GM15510 (cell line): ENCODE data around the gene DEPP1.

Experiments
- POLR2A ChIP-seq: IDR thresholded peaks from 3 replicates; pipeline ENCODE4 v1.6.1; 2011; ENCODE audit warnings: borderline replicate concordance; ENCODE audit not compliant: insufficient read length; ENCODE audit errors: extremely low read depth

The DEPP1 gene

DNA sequence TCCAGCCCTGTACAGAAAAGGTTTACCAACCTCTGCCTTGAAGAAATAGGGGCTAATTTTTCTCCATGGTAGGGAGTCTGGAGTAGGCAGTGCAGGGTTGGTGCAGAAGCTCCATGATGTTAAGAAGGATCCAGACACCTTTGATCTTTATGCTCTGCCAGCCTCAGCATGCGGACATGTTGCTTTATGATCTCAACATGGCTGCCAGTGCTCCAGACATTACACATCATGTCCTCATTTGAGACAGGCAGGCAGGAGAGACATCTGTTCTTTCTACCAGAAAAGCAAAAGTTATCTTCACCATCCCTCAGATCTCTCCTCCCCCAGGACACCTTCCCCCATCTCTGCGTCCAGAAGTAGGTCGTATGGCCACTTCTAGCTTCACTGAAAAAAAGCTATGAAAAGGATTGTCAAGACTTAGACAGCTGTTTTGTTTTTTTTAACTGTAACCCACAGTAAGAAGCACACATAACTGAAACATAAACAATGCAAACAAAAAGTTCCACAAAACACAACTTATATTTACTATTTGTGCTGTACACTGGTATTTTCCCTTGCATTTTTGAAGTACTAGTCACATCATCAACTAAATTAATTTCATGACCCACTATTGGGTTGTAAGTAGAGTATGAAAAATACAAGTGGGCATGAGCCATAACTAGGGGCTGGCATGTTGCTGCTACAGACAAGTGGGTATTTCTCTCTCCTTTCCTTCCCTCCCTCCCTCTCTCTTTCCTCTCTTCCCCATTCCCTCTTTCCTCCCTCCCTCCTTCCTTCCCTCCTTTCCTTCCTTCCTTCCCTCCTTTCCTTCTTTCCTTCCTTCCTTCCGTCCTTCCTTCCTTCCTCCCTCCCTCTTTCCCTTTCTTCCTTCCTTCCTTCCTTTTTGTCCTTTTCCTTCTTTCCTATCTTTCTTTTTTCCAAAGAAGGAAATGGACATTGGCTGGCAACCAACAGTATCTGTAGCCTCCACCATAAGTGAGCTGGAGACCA, 21.6 kb downstream of the DEPP1 start:
- TF ChIP-seq POLR2A: no peak

DNA sequence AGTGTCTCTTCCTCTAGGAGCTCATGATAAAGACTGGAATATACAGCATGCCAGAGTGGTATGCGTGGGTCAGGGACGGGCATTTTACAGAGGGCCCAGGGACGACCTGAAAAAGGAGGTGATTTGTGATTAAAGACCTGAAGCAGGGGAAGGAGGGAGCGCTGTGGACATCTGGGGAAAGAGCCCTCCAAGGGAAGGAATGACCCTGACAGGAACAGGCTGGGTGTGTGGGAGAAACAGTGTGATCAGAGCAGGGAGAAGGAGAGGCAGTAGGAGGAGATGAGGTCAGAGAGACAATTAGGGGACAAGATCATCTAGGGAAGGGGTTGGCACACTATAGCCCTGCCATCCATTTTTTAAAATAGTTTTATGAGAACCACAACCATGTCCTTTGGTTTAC, 22.4 kb downstream of the DEPP1 start:
- TF ChIP-seq POLR2A: no peak

DNA sequence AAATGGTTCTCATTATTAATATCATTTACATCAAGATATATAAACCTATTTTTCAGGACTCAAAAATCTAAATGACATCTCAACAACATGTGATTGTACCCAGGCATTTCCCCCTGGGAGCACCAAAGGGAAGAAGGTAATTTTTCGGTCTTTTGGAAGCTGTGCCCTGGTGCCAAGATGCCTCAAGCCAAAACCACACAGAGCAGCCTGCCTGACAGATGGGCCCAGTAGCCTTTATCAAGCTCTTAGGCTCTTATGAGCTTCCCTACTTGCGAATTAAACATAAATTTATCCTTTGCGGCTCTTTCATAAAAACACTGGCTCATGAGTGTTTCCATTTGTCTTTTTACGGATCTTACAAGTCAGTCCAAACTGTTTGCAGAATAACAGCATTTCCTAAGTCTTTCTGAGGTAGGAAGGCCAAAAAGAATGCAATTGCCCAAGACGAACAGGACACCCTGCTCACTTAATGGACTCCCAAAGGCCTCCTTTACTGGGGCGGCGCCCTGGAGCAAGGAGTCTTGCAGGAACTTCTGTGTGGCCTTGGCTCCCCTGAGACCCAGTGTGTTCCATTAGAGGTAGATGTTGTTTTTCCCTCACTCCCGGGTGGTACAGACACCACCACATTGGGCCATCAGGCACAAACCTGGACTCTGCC, 23.1 kb downstream of the DEPP1 start:
- TF ChIP-seq POLR2A: no peak

DNA sequence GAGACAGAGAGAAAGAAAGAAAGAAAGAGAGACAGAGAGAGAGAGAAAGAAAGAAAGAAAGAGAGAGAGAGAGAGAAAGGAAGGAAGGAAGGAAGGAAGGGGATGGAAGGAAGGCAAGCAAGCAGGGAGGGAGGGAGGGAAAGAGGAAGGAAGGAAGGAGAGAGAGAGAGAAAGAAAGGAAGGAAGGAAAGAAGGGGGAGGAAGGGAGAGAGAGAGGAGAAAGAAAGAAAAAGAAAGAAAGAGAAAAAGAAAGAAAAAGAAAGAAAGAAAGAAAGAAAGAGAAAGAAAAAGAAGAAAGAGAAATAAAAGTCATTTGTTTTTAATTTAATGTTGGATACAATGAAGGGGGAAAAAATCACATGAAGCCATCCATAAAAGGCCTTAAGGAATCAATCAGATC, 23.6 kb downstream of the DEPP1 start:
- TF ChIP-seq POLR2A: no peak

DNA sequence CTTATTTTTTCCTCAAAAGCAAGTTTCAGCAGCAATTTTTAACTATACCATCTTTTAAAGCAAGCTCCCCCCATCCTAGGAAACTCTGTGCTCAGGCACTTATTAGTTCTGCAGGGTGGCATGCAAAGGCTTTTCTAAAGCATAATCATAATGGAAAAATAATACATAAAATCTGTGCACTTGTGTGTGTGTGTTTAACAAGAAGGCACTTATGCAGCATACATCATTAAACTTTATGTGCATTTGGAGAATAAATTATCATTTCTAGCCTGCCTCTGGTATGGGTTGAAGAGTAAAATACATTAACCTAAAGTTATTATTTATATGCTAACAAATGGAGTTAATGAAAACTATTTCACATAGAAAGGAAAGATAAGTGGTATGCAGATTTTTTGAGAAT, 24.6 kb downstream of the DEPP1 start:
- TF ChIP-seq POLR2A: no peak

DNA sequence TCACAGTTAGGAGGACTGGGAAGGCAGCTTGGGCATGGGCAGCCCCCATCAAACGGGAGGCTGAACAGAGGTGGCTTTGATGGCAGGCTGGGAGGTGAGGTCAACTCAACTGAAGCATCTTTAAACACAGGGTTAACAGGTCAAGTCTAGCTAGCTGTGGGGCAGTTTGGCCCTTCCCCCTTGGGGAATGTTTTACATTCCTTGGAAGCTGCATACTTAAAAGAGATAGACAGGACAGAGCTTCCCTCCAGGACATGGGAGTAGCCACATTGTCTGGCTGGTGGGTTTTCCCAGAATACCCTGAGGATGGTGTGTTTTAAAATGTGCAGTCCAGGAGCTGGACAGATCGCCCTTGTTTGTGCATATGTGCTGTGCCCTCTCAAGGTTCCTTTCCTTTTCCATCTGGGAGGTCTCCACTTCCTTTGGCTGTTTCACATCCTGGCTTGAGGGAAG, 25.8 kb downstream of the DEPP1 start:
- no peak for TF ChIP-seq POLR2A

DNA sequence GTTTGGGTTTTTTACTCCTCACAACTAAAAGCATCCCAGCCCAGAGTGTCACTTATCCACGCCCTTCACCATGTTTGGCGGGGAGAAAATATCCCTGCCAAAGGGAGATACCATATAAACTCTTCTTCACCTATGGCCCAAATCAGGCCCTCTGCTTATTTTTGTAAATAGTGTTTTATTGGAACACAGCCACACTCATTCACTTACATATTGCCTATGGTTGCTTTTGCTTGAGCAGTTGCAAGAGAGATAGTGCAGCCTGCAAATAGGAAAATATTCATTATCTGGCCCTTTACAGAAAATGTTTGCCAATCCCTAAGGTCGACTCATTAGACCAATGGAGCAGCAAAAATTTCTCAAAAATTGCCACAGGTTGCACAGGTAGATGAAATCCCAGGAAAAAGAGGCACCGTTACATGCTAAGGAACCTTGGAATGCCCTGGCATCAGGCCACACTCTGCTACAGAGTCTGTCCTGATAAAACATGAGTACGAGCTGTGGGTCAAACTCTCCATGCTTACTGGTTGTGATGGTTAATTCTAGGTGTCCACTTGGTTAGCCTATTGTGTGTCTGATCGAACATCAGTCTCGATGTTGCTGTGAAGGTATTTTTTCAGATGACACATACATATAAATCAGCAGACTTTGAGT, 26.9 kb downstream of the DEPP1 start:
- no peak for TF ChIP-seq POLR2A

DNA sequence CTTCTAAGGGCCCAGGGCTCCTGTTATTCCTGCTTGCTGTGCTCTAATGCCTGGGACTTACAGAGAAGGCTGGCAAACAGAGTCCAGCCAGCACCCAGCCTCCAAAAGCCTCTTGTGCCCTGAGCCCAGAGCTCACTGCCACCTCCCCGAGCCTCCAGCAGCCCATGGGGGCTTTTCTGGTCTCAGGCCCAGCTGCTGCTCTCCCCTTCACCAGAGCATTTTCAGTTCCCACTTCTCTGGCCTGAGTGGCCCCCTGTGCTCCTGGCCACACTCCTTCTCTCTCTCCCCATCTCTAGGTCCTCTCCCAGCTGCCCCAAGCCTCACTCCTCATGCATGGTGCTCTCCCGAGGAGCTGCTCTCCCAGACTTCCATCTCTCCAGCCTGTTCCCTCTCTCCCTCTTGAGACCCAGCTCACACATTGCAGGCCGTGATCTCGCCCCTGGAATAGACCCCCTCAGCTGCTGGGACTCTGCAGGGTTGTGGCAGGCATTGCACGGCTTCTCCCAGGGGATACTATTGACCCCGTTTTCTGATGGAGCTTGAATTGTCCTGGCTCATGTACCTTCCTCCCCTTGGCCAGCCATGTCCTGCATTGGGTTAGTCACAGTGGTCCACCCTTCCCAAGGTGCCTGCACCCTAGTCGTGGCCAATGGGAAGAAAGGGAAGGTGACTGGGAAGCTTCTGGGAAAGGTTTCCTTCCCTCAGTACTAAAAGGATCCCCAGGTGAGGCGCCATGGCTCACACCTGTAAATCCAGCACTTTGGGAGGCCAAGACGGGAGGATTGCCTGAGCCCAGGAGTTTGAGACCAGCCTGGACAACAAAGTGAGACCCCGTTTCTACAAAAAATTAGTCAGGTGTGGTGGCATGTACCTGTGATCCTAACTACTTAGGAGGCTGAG, 28.0 kb downstream of the DEPP1 start:
- TF ChIP-seq POLR2A: no peak

DNA sequence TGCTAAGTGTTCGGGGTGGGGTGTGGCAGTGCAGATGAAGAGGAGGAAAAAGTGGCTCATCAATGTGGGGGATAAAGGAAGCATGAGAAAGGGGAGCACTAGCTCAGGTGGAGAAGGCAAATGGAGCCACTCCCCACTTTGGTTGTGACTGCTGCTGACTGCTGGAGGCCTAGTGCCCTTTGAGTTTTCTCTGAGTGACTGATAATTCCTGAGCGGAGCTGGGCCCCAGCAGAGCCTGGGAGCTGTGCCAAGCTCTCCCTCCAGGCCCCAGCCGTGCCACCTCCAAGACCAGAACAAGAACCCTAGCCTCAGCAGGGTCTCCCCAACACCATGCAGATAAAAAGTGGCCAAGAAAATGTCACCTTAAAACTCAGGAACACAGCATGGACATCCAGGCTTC, 28.7 kb downstream of the DEPP1 start:
- no peak for TF ChIP-seq POLR2A

DNA sequence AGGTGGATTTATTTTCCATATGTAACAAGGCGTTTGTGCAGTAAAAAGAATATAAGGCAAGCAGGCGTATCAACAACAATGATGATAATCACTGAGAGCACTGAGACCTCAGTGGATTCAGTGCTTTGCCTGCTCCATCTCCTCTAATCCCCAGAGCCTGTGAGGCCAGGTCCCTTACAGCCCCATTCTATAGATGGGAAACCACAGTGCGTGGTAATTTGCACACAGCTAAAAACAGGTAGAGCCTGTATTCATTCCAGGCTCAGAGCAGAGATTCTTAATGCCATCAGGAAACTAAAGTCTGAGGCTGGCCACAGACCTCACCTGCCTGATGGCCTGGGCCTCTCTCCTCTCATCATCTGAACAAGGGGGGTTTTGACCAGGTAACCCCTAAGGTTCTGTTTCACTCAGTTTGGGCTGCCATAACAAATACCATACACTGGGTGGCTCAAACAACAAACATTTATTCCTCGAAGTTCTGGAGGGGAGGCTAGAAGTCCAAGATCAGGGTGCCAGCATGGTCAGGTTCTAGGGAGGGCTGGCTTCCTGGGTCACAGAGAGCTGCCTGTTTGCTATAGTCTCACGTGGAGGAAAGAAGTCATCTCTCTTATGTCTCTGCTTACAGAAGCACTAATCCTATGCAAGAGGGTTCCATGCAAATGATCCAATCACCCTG, 29.3 kb downstream of the DEPP1 start:
- no peak for TF ChIP-seq POLR2A

DNA sequence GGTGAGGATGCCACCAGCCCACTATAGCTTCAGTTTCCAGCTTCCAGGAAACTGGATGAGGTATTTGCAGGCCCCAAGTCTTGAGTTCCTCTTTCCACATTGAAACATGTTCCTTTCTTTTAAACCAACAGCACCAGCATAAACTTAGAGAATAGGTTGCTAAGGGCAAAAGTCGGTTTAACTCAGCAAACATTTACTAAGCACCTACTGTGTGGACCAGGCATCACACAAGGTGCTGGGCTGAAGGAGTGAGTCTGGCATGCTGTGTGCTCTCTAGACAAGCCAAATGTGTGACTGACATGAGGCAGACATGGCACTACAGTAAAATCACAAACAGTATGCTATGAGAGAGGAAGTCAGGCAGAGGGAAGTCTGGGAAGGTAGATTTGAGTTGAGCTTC, 30.0 kb downstream of the DEPP1 start:
- no peak for TF ChIP-seq POLR2A

DNA sequence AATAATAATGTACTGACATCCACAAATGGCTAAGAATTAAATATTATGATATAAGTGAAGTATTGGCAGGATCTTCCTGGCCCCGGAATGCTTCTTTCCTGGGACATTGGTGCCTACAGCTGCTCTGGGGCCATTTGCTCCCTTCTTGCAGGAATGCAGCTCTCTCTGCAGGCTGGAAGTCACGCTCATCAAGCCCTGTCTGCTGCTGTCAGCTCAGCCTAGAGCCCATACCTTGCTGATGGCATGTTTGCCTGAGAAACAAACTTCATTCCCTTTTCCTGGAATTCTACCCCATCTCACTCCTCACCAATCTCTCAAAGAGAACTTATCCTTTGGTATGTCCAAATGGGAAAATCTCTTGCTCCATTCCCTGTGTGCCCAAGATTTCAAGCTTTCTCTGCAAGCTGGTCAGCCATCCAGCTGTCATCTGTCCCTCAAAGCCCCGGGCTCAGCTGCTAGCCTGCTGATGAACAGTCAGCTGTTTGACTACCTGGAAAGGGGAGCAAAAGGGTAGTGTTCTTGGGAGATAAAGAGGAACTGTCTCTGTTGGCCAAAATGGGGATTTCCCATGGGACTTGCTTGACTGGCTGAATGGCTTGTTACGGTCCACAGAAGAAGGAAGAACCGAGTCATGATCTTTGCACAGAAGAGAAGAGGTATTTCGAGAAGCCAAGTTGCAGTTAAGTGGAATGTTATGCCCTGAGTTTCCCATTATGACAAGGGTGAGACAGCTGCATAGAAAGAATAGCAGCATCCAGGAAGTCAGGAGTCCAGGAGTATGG, 31.0 kb downstream of the DEPP1 start:
- no peak for TF ChIP-seq POLR2A

DNA sequence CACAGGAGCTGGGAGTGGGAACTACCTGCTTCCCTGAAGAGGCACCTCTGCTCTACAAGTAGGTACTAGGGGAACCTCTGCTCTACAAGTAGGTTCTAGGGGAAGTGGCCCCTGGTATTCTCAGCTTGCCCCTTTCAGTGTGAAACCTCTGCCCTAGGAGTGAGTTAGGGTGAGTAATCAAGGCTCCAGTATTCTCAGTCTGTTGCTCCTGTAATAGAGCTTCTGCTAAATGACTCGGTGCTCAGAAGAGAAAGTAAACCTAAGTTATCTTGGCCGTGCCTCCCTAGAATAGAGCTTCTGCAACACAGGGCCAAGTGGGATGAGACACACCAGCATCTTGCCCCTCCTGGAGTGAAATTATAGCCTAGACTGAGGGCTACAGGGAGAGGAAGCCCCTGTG, 32.4 kb downstream of the DEPP1 start:
- no peak for TF ChIP-seq POLR2A
